ENCODE results near the gene NPY1R. TPM values are rescaled to one million over a fixed set of nuclear protein-coding genes. Genes with fewer than 3 reads are reported as not detected.
A peak's percentile ranks its signal among the peaks of the same experiment; 100 is the strongest.

Gene NPY1R
- total and polyA plus RNA-seq, 7 donors, result 0.29 to 1.2 (median 0.69) TPM

DNA sequence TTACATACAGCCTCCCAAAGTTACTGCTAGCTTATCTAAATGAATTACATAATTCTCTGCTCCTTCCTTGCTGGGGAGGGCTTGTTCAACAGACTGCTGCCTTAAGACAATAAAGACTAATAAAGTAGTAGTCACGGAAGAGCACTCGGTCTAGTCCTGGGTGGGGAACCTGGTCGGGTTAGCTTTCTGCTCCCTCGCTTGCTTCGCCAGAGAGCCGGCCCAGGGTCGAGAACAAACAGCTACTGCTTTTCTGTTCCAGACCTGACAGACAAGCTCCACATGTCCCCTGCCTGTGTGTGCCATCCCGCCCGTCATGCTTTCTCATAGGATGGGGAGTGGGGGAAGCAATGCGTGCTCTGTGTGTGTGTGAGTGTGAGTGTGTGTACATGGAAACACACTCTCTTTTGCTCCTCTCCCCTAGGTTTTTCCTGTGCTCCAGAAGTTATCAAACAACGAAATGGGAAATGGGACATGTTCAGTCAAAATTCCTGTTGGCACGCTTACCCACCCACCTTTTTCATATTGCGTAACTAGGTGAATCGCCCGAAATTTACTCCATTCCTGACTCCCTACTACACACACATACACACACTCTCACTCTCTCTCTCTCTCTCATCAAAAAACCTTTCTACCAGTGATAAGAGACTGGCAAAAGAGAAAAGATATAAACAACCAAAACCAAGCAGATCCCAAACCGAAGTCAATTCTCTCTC is 1.3 kb downstream of the NPY1R start:
- no peak for TF ChIP-seq CTCF (IDR thresholded peaks at IDR 0.05)
- Histone ChIP-seq H3K4me3 (peak overlapping the region; percentile 72), H3K27me3 (ENCODE audit: insufficient read depth in 3 of 3, low read length in 2 of 3) (peaks cover 3 to 31% (median 5%) of the 10 kb centered on the region in 3 donors), H3K4me1 (peaks cover 5% of the 10 kb centered on the region), H3K9me3 (no peaks in the 10 kb centered on the region), H3K36me3 (ENCODE audit: insufficient read depth in 1 of 2, low read depth in 1 of 2) (no peaks in the 10 kb centered on the region), H3K27ac (no peak overlapping the region)
- no peak for DNase-seq
- no peak for ATAC-seq
- intact Hi-C loops (cut with DNase I), result loop anchor here (5.0 to 10.0 kb wide), 4 partner anchors 224 to 834 kb away; no protein-coding TSS in a partner anchor
- WGBS, 3 donors, result 33 to 38% (median 37%) methylated on average over 16 of the region's 16 CpGs

GRCh38 chr4:163317110-163317509 is 15.3 kb downstream of the NPY1R start:
- WGBS, 3 donors, result 0 to 75% (median 0%) methylated on average over 1 of the region's 1 CpG
- Histone ChIP-seq H3K27ac (no peak overlapping the region), H3K36me3 (ENCODE audit: insufficient read depth in 1 of 2, low read depth in 1 of 2) (no peaks in the 10 kb centered on the region), H3K4me3 (no peak overlapping the region), H3K9me3 (peaks cover 9% of the 10 kb centered on the region), H3K27me3 (ENCODE audit: insufficient read depth in 3 of 3, low read length in 2 of 3) (no peaks in the 10 kb centered on the region), H3K4me1 (no peaks in the 10 kb centered on the region)
- DNase-seq (no peak), ATAC-seq (no peak)
- intact Hi-C loops (cut with DNase I), result no loop called here
- no peak for TF ChIP-seq CTCF (IDR thresholded peaks at IDR 0.05)

GRCh38 chr4:163309466-163309865 is 22.9 kb downstream of the NPY1R start:
- no peak overlapping the region for H3K4me3 ChIP-seq
- no peaks in the 10 kb centered on the region for H3K9me3 ChIP-seq
- H3K36me3 ChIP-seq (ENCODE audit: insufficient read depth in 1 of 2, low read depth in 1 of 2), result no peaks in the 10 kb centered on the region
- no peak for DNase-seq
- no peaks in the 10 kb centered on the region for H3K27me3 ChIP-seq (ENCODE audit: insufficient read depth in 3 of 3, low read length in 2 of 3)
- no peak for ATAC-seq
- TF ChIP-seq CTCF (IDR thresholded peaks at IDR 0.05), result no peak
- intact Hi-C loops (cut with DNase I), result no loop called here
- 37 to 59% (median 53%) methylated on average over 1 of the region's 1 CpG for WGBS, 3 donors
- H3K27ac ChIP-seq, result no peak overlapping the region
- no peaks in the 10 kb centered on the region for H3K4me1 ChIP-seq

GRCh38 chr4:163303069-163303468 is 29.3 kb downstream of the NPY1R start:
- ATAC-seq (no peak), DNase-seq (no peak)
- H3K4me3 ChIP-seq, result no peak overlapping the region
- no peaks in the 10 kb centered on the region for H3K4me1 ChIP-seq
- 74 to 91% (median 87%) methylated on average over 2 of the region's 2 CpGs for WGBS, 3 donors
- H3K9me3 ChIP-seq, result peaks cover 4% of the 10 kb centered on the region
- no peak for TF ChIP-seq CTCF (IDR thresholded peaks at IDR 0.05)
- H3K36me3 ChIP-seq (ENCODE audit: insufficient read depth in 1 of 2, low read depth in 1 of 2), result no peaks in the 10 kb centered on the region
- H3K27ac ChIP-seq, result no peak overlapping the region
- H3K27me3 ChIP-seq (ENCODE audit: insufficient read depth in 3 of 3, low read length in 2 of 3), result no peaks in the 10 kb centered on the region
- intact Hi-C loops (cut with DNase I), result no loop called here

DNA sequence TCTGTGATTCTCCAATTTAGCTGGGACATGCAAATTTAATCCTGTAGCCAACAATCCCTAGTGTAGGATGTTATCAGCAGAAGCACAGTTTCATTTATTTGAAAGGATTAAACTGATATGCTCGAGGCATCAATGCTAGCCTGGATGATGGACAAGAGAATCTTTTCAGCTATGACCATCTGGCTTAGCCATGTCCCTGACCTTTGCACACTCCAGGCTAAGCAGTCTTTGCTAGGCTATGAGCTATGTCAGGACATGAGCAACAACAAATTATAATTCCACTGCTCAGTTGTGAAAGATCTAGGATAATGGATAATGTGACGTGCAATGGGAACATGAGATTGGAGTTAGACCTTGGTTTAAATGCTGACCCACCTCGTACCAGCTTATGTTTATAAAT is 32.0 kb downstream of the NPY1R start:
- ATAC-seq (no peak), DNase-seq (no peak)
- 57 to 64% (median 59%) methylated on average over 3 of the region's 3 CpGs for WGBS, 3 donors
- Histone ChIP-seq H3K4me1 (no peaks in the 10 kb centered on the region), H3K36me3 (ENCODE audit: insufficient read depth in 1 of 2, low read depth in 1 of 2) (no peaks in the 10 kb centered on the region), H3K9me3 (peaks cover 4% of the 10 kb centered on the region), H3K27me3 (ENCODE audit: insufficient read depth in 3 of 3, low read length in 2 of 3) (no peaks in the 10 kb centered on the region), H3K27ac (no peak overlapping the region), H3K4me3 (no peak overlapping the region)
- intact Hi-C loops (cut with DNase I), result no loop called here
- TF ChIP-seq CTCF (IDR thresholded peaks at IDR 0.05), result no peak

Data from psoas muscle (tissue), 8 donors.